Activated naive CD4-positive, alpha-beta T cell treated with anti-CD3 and anti-CD28 coated beads, Interleukin-2, amount 50 U/mL, for 24 hours (primary cell): ENCODE data around the gene FA2H.

Source experiments
- H3K27ac Mint-ChIP-seq: one replicate; pipeline ENCODE4 v1.8.0; 2021; ENCODE audit warnings: mild to moderate bottlenecking, mixed read lengths
- H3K27me3 Mint-ChIP-seq: one replicate; pipeline ENCODE4 v1.8.0; 2021; ENCODE audit warnings: mixed read lengths
- H3K36me3 Mint-ChIP-seq: one replicate; pipeline ENCODE4 v1.8.0; 2021; ENCODE audit warnings: mixed read lengths
- H3K4me1 Mint-ChIP-seq: one replicate; pipeline ENCODE4 v1.8.0; 2021; ENCODE audit warnings: mixed read lengths
- H3K4me3 Mint-ChIP-seq: one replicate; pipeline ENCODE4 v1.8.0; 2021; ENCODE audit warnings: mild to moderate bottlenecking, mixed read lengths
- H3K9me3 Mint-ChIP-seq: one replicate; pipeline ENCODE4 v1.8.0; 2021; ENCODE audit warnings: mixed read lengths

Gene FA2H

GRCh38 chr16:74666010-74666421 lies 108.6 kb downstream of the FA2H start:
- H3K9me3 Mint-ChIP-seq = no peaks in the 10 kb centered on the region
- peaks cover 50% of the 10 kb centered on the region for H3K4me1 Mint-ChIP-seq
- no peaks in the 10 kb centered on the region for H3K27me3 Mint-ChIP-seq
- H3K27ac Mint-ChIP-seq = peak overlapping the region; percentile 8
- H3K36me3 Mint-ChIP-seq = peaks cover 13% of the 10 kb centered on the region
- H3K4me3 Mint-ChIP-seq = peak overlapping the region; percentile 90
